ENCODE results near the gene RASGRF1. TPM values are rescaled to one million over a fixed set of nuclear protein-coding genes. Genes with fewer than 3 reads are reported as not detected.
A peak's percentile ranks its signal among the peaks of the same experiment; 100 is the strongest.

RASGRF1 gene
- total RNA-seq, 1 donor from 2014 or later, result not detected

GRCh38 chr15:79036323-79036722, 54.3 kb downstream of the RASGRF1 start:
- peaks cover 39% of the 10 kb centered on the region for H3K27me3 ChIP-seq (ENCODE audit: low read depth)
- H3K9me3 ChIP-seq (replicated peaks), result peaks cover 9% of the 10 kb centered on the region
- TF ChIP-seq CTCF (IDR thresholded peaks at IDR 0.05; ENCODE audit: borderline replicate concordance), result no peak
- H3K4me3 ChIP-seq, result no peak overlapping the region
- no peaks in the 10 kb centered on the region for H3K36me3 ChIP-seq
- no peak for DNase-seq
- no peak overlapping the region for H3K27ac ChIP-seq (replicated peaks)
- intact Hi-C loops (cut with micrococcal nuclease), result no loop called here
- H3K4me1 ChIP-seq, result no peaks in the 10 kb centered on the region

GRCh38 chr15:79035814-79036213, 54.8 kb downstream of the RASGRF1 start:
- no peaks in the 10 kb centered on the region for H3K4me1 ChIP-seq
- H3K4me3 ChIP-seq, result peak overlapping the region; percentile 7
- TF ChIP-seq CTCF (IDR thresholded peaks at IDR 0.05; ENCODE audit: borderline replicate concordance), result no peak
- peaks cover 9% of the 10 kb centered on the region for H3K9me3 ChIP-seq (replicated peaks)
- H3K27me3 ChIP-seq (ENCODE audit: low read depth), result peaks cover 39% of the 10 kb centered on the region
- intact Hi-C loops (cut with micrococcal nuclease), result no loop called here
- H3K27ac ChIP-seq (replicated peaks), result no peak overlapping the region
- no peak for DNase-seq
- no peaks in the 10 kb centered on the region for H3K36me3 ChIP-seq

GRCh38 chr15:79035111-79035601, 55.4 kb downstream of the RASGRF1 start:
- no peak overlapping the region for H3K27ac ChIP-seq (replicated peaks)
- no peak for DNase-seq
- H3K9me3 ChIP-seq (replicated peaks), result peaks cover 9% of the 10 kb centered on the region
- no peaks in the 10 kb centered on the region for H3K4me1 ChIP-seq
- TF ChIP-seq CTCF (IDR thresholded peaks at IDR 0.05; ENCODE audit: borderline replicate concordance), result no peak
- intact Hi-C loops (cut with micrococcal nuclease), result no loop called here
- no peaks in the 10 kb centered on the region for H3K36me3 ChIP-seq
- peaks cover 39% of the 10 kb centered on the region for H3K27me3 ChIP-seq (ENCODE audit: low read depth)
- H3K4me3 ChIP-seq, result peak overlapping the region; percentile 7

- Histone ChIP-seq H3K27me3 (ENCODE audit: low read depth) (peaks cover 39% of the 10 kb centered on the region), H3K4me3 (no peak overlapping the region), H3K27ac (replicated peaks) (no peak overlapping the region), H3K36me3 (no peaks in the 10 kb centered on the region), H3K9me3 (replicated peaks) (peaks cover 9% of the 10 kb centered on the region), H3K4me1 (no peaks in the 10 kb centered on the region)
- no peak for DNase-seq
- TF ChIP-seq CTCF (IDR thresholded peaks at IDR 0.05; ENCODE audit: borderline replicate concordance), result no peak
- intact Hi-C loops (cut with micrococcal nuclease), result no loop called here
Measured at GRCh38 chr15:79034284-79034683, 56.3 kb downstream of the RASGRF1 start.

GRCh38 chr15:79032656-79033055, 57.9 kb downstream of the RASGRF1 start:
- H3K27me3 ChIP-seq (ENCODE audit: low read depth), result peaks cover 32% of the 10 kb centered on the region
- H3K4me3 ChIP-seq, result no peak overlapping the region
- intact Hi-C loops (cut with micrococcal nuclease), result no loop called here
- no peaks in the 10 kb centered on the region for H3K4me1 ChIP-seq
- no peak overlapping the region for H3K27ac ChIP-seq (replicated peaks)
- TF ChIP-seq CTCF (IDR thresholded peaks at IDR 0.05; ENCODE audit: borderline replicate concordance), result no peak
- no peak for DNase-seq
- H3K36me3 ChIP-seq, result no peaks in the 10 kb centered on the region
- H3K9me3 ChIP-seq (replicated peaks), result peaks cover 9% of the 10 kb centered on the region

Data from left ventricle myocardium inferior (tissue), 1 donor.